GM21526 (cell line): ENCODE data around the gene CCDC116.
"Not testable (repeated sequence)": the region's sequence is repeated elsewhere in the genome, so short reads cannot be mapped to it uniquely, and the experiment has no call there.

Experiments used
- ATAC-seq: cut with Tn5 transposase; IDR thresholded peaks from one replicate; pipeline ENCODE4 v1.9.1; 2021; ENCODE audit warnings: moderate library complexity; ENCODE audit not compliant: unreplicated experiment, low FRiP score

The CCDC116 gene, protein sequence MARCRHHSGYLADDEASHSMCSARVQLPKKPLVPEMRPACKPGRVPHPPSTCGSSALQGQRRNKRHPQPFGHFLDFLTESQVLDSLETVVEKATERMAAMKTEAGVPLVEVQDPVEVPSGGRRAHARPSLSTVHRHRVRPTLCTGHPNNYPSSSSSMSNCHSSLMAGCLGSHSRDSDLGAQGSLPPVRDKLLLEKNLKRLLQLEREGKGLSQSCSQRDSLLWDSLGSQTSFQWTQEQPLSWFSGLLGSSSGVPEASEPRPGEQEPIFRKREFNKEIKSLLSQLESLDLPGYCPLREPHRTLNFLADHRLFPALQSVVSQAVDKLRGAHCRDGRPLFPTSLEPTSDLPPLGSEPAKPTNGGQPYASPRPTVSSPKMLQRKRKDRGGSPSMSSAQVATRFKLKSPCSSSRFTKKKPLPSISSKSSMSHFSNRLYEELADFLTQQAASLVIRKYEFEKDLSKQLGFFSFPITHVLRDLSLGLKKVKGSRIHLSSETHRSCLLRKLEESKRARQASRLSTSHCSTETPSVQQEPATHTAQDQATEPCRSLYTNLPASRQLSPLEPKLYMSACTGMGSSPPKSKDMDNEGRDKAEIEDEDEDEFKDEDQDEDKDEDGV

DNA sequence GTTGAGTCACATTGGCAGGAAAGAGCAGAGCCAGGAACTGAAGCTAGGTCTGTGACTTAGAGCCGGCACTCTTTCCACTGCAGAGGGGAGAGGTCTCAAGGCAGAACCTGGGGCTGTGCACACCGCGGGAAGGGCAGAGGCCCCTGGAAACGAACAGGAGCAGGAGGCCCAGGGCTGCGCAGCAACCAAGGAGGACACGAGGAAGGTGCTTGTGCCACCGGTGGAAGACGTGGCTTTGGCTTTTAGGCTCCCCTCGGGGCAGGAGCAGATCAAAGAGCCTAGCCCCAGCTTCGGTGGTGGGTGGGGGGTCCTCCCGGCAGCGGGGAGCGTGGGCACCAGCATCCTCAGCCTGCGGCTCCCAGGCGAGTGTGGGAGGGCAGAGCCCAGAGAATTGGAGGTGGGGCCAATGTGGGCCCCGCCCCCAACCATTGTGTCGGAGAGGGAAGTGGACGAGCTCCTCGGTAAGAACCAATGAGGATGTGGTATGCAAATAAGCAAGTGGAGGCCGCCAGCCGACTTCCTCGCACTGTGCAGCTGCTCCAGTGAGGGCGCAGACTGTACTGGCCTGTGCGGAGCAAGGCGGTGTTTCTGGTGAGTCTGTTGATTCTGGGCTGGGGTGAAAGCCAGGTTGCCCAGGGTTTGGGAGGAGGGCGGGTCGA, at the start of gene CCDC116:
TSS of gene CCDC116 (plus strand) at position 524 of the 659 bp plus-strand sequence. CDS start 422 bp downstream, outside the sequence.
- ATAC-seq, result no peak

DNA sequence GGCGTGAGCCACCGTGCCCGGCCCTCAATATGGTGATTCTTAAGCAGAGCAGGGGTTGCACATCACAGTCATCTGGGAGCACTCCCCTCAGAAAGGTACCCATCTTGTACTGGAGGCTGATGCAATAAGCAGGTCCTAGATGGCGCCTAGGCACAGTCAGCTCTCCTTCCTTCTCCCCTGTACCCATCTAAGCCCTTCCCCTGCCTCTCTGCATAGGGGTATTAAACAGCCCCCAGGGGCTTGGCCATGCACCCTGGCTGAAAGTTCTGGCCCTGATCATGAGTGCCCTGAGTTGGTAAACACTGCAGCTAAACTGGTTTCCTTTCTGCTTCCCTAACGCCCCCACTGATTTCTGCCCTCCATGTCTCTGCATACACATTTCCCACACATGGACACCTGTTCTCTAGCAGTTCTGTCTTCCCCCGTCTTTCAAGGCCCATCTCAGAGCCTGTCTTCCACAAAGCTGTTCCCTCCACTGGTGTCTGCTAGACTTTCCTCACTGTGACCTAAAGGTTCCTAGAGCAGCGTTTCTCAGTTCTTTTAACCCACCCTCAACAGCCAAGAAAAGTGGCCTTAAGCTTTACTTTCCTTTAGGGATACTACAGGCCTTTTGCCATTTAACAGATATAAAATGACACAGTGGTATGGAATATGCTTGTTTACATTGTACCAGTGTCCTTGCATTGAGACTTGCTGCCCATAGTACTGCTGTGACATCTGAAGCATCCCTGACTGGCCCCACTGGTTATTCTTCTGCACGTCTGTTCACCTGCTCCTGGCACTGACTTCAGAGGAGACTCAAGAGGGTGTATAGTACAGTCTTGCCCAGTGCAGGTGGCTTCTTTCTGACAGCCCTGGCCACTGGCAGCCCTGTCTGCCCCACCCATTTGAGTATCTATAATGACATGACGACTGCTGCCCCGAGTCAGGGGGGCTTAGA, 49.5 kb upstream of the CCDC116 start:
- ATAC-seq, result no peak

DNA sequence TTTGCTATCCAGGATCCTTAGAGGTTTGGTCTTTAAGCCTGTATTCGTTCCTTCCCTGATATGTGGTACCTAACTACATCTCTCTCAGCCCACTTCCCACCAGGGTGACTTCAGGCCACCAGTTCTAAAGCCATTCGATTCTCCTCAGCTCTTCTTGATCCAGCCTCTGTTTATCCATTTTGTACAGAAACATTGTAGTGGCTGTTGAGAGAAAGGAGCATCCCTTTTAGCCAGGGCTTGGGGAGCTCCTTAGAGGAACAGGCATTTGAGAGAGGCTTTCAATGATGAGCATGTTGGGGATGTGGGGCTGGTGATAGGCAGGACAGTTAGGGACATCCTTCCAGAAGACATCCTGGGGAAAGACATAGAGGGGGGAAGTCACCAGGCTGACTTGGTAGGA, 47.2 kb upstream of the CCDC116 start:
- ATAC-seq, result no peak

DNA sequence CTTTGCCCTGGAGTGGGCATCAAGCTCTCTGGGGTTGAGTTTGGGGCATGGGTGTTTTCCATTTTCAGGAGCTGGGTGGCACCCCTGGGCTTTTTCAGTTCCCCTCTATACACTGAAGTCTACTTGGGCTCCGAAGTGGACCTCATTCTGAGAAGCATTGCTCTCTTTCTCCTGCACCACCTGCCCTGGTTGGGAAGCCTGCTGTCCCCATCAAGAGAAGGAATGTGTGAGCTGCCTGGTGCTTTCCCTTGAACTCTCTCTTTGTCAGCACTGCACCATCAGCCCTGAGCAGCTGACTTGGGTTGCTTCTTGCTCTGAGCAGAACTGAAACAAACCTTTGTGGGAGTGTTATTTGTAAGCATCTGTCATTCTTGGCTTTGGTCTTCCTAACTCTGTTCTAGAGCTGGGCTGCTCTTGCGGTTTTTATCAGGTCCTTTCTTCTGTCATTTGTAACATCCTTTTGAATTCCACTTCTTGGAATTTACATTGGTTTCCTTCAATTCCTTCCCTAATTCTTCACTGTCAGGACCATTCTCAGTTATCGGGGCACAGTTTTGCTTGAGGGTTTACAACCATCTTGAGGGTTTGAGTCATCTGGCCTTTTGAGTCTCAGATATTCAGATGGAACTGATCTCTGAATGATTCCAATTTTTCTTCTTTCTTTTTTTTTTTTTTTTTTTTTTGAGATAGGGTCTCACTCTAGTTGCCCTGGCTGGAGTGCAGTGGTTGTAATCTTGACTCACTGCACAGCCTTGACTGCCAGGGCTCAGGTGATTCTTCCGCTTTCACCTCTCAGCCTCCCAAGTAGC, 44.6 kb upstream of the CCDC116 start:
- peak; percentile 75 for ATAC-seq

DNA sequence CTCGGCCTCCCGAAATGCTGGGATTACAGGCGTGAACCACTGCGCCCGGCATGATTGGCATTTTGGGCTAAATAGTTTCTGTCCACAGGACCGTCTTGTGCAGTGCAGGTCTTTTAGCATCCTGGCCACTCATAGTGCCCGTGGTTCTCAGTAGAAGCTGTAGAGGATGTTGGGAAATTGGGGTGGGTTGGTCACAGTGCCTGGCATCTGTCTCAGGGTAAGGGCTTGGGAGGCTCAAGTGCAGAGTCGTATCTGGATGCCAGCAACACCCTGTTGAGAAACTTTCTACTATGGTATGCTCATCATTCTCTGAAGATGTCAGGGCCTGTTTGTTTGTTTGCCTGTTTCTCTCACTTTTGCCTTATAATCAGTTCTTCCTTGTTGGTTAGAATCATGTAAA, 43.2 kb upstream of the CCDC116 start:
- no peak for ATAC-seq

DNA sequence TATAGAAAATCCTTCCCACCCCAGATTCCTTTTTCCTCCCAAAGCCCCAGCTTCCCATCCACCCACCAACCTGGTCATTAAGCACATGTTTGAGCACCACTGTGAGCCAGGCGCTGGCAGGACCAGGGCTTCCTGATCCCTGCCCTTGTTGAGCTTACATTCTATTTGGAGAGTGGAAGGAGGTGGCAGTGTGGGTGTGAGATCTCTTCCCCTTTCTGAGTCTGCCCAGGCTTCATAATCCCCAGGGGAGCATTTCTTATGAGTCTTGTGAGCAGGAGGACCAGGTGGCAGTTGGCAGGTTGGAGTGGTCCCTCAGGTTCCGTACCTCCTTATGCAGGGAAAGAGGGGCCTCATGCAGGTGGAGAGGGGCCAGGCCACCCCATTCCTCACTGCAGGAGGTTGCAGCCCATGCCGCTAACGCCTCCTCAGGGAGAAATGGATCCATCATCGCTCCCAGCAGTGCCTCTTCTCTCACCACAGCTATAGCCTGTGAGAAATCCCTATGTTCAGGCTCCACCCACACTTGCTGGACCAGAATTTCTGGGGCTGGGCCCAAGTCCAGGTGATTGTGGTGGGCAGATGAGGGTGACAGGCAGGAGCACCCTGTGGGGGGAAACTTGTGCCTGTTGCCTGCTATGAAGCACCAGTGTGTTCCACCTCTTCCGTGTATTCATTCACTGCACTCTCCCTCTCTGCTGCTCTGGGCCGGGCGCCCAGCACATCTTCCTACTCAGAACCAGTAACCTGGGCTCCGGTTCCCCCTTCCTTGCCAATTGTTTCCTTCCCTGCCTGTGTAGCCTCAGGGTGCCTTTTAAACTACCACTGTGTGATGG, 41.5 kb upstream of the CCDC116 start:
- ATAC-seq, result no peak

DNA sequence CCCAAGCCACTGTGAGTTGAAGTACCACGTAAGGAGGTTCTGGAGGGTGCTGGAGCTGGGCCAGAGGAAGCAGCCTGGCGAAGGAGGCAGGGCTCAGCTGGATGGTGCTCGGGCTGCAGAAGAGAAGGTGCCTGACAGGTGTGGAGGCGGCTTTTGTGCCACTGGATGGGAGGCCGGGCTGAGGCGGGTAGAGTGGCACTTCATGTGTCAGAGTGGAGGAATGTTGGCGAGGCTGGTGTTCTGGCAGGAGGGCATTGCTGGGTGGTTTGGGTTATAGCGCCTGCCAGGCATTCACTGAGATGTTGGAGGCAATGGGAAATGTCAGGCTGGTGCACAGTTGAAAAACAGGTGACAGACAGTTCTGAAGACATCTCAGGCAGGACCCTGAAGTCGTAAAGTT, 40.9 kb upstream of the CCDC116 start:
- ATAC-seq, result no peak

DNA sequence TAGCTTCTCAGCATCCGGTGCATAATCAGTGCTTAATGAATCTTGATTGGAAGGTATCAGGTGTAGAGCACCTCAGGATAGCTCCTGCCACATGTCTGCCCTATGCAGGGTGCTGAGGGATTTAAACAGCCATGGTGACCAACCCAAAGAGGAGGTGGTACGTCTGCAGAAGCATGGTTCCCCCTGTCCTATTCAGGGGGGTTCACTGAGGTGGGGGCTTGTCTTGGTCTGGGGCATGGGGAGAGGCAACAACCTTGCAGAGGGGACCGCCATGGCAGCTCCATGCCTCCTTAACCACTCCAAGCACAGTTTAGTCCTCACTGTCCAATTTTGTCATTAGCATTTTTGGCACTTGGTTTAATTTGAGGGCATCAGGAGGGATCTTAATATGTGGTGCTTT, 40.1 kb upstream of the CCDC116 start:
- no peak for ATAC-seq

DNA sequence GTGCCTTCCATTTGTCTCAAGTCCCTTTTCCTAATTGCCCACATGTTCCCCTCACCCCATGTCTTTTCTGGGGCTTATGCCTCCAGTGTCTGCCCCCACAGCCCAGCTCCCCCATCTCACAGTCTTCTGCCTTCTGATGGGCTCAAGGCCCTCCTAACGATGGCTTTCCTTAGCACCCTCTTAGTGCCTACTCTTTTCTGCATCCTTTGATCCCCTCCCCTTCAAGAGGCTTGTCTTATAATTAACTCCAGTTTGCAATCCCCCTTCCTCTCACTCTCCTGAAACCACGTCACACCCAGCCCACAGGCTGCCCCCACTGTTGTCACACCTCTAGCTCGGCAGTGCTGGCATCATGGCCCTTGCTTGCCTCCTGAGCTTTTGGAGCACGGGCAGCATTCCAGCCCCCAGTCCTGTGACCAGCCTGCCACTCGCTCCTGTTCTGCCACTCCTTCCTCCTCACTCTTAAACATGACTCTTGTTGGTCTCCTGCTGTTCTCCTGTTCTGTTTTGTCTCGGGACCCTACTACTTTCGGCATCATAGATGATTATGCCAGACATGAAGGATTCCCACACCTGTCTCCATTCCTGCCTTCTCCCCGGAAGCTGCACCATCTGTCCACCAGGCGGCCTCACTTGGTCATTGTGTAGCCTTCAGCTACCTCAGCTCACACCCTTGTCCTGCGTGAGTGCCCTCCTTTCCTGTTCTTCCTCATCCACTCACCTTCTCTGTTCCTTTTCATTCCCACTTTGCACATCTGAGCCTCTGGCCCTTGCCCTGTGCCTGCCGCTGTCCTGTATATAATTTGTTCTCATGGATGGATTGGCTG, 38.9 kb upstream of the CCDC116 start:
- ATAC-seq, result no peak

DNA sequence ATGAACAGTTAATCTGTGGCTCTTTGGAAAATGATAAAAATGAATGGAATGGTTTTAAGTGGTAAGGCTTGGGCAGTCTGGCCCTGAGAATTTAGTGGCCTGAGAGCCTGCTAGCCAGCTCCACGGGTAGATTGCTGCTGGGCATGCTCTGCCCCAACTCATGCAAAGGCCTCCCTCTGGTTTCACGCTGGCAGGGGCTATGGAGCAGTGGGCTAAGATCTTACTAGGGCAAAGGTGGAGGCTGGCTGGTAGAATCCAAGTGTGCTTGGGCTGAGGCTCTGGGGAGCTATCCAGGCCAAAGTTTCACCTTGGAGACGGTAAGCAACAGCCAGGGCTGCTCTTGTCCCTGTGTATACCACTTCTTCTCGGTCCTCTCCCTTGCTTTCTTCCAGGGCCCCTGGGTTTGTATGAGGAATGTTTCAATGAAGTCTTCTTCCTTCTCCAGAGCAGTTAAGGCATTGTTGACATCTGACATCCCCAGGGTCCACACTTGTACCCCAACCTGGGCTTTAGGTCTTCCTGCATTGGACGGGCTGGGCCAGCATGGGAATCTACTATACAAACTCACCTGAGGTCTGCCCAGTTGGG, 37.6 kb upstream of the CCDC116 start:
- ATAC-seq, result no peak

DNA sequence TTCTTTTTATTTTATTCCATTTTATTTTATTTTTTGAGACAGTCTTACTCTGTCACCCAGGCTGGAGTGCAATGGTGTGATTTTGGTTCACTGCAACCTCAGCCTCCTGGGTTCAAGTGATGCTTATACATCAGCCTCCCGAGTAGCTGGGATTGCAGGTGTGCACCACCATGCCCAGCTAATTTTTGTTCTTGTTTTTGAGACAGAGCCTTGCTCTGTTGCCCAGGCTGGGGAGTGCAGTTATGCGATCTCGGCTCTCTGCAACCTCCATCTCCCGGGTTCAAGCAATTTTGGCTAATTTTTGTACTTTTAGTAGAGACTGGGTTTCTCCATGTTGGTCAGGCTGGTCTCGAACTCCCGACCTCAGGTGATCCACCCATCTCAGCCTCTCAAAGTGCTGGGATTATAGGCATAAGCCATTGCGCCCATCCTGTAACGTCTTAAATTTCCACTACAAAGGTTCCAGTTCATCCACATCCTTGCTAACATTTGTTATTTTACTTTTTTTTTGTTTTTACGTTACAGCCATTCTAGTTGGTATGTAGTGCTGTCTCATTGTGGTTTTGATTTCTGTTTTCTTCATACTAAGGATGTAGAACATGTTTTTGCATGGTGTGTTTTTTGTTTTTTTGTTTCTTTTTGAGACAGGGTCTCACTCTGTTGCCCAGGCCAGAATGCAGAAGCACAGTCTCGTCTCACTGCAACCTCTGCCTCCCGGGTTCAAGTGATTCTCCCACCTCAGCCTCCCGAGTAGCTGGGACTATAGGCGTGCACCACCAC, 36.0 kb upstream of the CCDC116 start:
- ATAC-seq, result not testable (repeated sequence)

DNA sequence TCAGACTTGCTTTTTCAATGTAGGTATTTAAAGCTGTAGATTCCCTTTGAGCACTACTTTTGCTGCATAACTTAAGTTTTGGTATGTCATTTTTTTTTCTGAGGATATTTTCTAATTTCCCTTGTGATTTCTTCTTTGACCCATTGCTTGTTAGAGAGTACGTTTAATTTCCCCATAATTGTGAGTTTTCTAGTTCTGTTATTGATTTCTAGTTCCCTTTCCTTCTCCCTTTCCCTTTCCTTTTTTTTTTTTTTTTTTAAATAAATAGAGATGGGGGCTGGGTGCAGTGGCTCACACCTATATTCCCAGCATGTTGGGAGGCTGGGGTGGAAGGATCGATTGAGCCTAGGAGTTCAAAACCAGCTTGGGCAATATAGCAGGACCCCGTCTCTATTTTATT, 34.3 kb upstream of the CCDC116 start:
- no peak for ATAC-seq

DNA sequence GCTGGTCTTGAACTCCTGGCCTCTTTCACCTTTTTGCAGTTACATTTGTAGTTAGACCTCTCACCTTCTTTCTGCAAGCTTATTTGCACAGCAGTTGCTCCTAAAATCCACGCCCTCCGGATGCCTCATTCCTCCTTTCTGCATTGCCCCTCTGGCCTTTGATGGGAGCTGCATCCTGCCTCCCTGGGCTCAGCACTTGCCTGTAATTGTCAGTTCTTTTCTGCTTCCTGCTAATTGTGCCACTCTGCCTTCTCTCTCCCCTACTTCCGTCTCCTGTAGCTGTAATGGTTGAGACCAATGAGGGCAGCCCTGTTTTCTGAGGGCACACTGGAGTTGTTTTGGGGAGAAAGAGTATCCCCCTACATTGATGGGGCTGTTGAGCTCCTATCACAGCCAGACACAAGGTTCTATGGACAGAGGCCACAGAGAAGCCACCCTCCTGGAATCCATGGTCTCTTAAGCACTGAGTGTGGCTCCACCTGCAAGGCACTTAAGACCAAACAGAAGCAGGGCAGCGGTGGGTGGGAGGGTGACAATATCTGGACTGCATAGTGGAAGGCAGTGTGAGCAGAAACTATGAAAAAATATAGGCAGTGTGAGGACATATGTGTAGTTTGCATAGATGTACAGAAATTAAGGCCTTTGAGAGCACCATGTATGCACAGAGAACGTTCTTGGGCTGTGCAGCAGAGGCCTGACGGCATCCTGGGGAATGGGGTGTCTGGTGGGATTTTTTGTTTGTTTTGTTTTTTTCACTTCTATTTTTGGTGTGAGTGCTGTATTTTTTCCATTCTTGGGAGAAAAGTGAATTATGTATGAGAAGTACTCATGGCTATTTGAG, 33.3 kb upstream of the CCDC116 start:
- no peak for ATAC-seq

DNA sequence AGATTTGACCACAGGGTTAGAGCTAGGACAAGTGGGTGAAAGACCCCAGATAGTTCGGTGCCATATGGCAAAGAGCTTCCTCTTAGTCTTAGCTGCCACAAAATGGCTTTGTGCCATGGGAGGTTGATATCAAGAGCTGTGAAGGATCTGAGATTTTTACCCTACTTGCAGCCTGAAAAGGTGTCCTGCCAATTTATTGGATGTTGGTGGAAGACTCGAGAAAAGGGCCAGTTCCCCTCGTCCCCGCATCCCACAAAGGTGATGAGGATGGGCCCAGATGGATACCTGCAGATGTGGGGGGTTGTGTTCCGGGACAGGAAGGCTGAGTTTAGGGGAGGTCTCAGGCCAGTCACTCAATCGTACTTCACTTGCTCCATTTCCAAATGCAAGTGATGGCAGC, 30.0 kb upstream of the CCDC116 start:
- ATAC-seq, result no peak

DNA sequence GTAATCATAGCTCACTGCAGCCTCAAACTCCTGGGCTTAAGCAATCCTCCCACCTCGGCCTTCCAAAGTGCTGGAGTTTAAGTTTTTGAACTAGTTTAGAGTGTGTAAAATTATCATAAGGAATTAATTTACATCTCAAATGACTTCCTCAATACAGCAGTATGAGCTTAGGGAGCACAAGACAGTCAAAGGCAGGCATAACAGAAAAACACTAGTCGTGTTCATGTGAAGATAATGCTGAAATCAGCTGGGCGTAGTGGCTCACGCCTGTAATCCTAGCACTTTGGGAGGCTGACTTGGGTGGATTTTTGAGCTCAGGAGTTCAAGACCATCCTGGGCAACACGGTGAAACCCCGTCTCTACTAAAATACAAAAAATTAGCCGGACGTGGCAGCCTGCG, 28.6 kb upstream of the CCDC116 start:
- no peak for ATAC-seq
